ENCODE results near the gene ANXA4. TPM values are rescaled to one million over a fixed set of nuclear protein-coding genes. Genes with fewer than 3 reads are reported as not detected.
"Not testable (repeated sequence)": the region's sequence is repeated elsewhere in the genome, so short reads cannot be mapped to it uniquely, and the experiment has no call there.

The ANXA4 gene
- total RNA-seq, 1 donor from 2014 or later, result 250 TPM

- Mint-ChIP-seq H3K4me1 (ENCODE audit: low read depth) (peaks cover 49% of the 10 kb centered on the region), H3K36me3 (ENCODE audit: insufficient read depth) (peaks cover 27% of the 10 kb centered on the region), H3K4me3 (ENCODE audit: low read depth) (no peak overlapping the region), H3K27me3 (no peaks in the 10 kb centered on the region), H3K9me3 (ENCODE audit: low read depth) (no peaks in the 10 kb centered on the region), H3K27ac (peak overlapping the region; percentile 47)
- no peak for DNase-seq (ENCODE audit: low spot score, unreplicated experiment)
- TF ChIP-seq CTCF (IDR thresholded peaks at IDR 0.05; ENCODE audit: unreplicated experiment), result no peak
Observed at GRCh38 chr2:69753659-69754363, 11.9 kb downstream of the ANXA4 start.

- no peaks in the 10 kb centered on the region for H3K27me3 Mint-ChIP-seq
- peak overlapping the region; percentile 57 for H3K27ac Mint-ChIP-seq
- peaks cover 22% of the 10 kb centered on the region for H3K36me3 Mint-ChIP-seq (ENCODE audit: insufficient read depth)
- H3K9me3 Mint-ChIP-seq (ENCODE audit: low read depth), result no peaks in the 10 kb centered on the region
- no peak for TF ChIP-seq CTCF (IDR thresholded peaks at IDR 0.05; ENCODE audit: unreplicated experiment)
- H3K4me3 Mint-ChIP-seq (ENCODE audit: low read depth), result no peak overlapping the region
- DNase-seq (ENCODE audit: low spot score, unreplicated experiment), result no peak
- H3K4me1 Mint-ChIP-seq (ENCODE audit: low read depth), result peaks cover 44% of the 10 kb centered on the region
Observed at GRCh38 chr2:69754633-69755032, 12.7 kb downstream of the ANXA4 start.

GRCh38 chr2:69755862-69756467 is 14.0 kb downstream of the ANXA4 start:
- no peak for DNase-seq (ENCODE audit: low spot score, unreplicated experiment)
- no peaks in the 10 kb centered on the region for H3K9me3 Mint-ChIP-seq (ENCODE audit: low read depth)
- no peak overlapping the region for H3K4me3 Mint-ChIP-seq (ENCODE audit: low read depth)
- TF ChIP-seq CTCF (IDR thresholded peaks at IDR 0.05; ENCODE audit: unreplicated experiment), result no peak
- peak overlapping the region; percentile 83 for H3K27ac Mint-ChIP-seq
- H3K36me3 Mint-ChIP-seq (ENCODE audit: insufficient read depth), result peaks cover 22% of the 10 kb centered on the region
- no peaks in the 10 kb centered on the region for H3K27me3 Mint-ChIP-seq
- H3K4me1 Mint-ChIP-seq (ENCODE audit: low read depth), result peaks cover 42% of the 10 kb centered on the region

GRCh38 chr2:69762025-69762424 is 20.1 kb downstream of the ANXA4 start:
- TF ChIP-seq CTCF (IDR thresholded peaks at IDR 0.05; ENCODE audit: unreplicated experiment), result no peak
- H3K9me3 Mint-ChIP-seq (ENCODE audit: low read depth), result no peaks in the 10 kb centered on the region
- peaks cover 38% of the 10 kb centered on the region for H3K36me3 Mint-ChIP-seq (ENCODE audit: insufficient read depth)
- H3K27ac Mint-ChIP-seq, result peak overlapping the region; percentile 79
- H3K4me3 Mint-ChIP-seq (ENCODE audit: low read depth), result no peak overlapping the region
- DNase-seq (ENCODE audit: low spot score, unreplicated experiment), result no peak
- peaks cover 41% of the 10 kb centered on the region for H3K4me1 Mint-ChIP-seq (ENCODE audit: low read depth)
- no peaks in the 10 kb centered on the region for H3K27me3 Mint-ChIP-seq

GRCh38 chr2:69762513-69763494 is 20.9 kb downstream of the ANXA4 start:
- peaks cover 40% of the 10 kb centered on the region for H3K36me3 Mint-ChIP-seq (ENCODE audit: insufficient read depth)
- TF ChIP-seq CTCF (IDR thresholded peaks at IDR 0.05; ENCODE audit: unreplicated experiment), result no peak
- no peaks in the 10 kb centered on the region for H3K27me3 Mint-ChIP-seq
- DNase-seq (ENCODE audit: low spot score, unreplicated experiment), result no peak
- no peak overlapping the region for H3K4me3 Mint-ChIP-seq (ENCODE audit: low read depth)
- H3K4me1 Mint-ChIP-seq (ENCODE audit: low read depth), result peaks cover 47% of the 10 kb centered on the region
- H3K27ac Mint-ChIP-seq, result peak overlapping the region; percentile 90
- H3K9me3 Mint-ChIP-seq (ENCODE audit: low read depth), result no peaks in the 10 kb centered on the region

GRCh38 chr2:69763831-69764230 is 21.9 kb downstream of the ANXA4 start:
- not testable (repeated sequence) for DNase-seq (ENCODE audit: low spot score, unreplicated experiment); H3K27me3 Mint-ChIP-seq; H3K4me3 Mint-ChIP-seq (ENCODE audit: low read depth); H3K9me3 Mint-ChIP-seq (ENCODE audit: low read depth)
- peaks cover 35% of the 10 kb centered on the region for H3K36me3 Mint-ChIP-seq (ENCODE audit: insufficient read depth)
- peak overlapping the region; percentile 60 for H3K27ac Mint-ChIP-seq
- peaks cover 55% of the 10 kb centered on the region for H3K4me1 Mint-ChIP-seq (ENCODE audit: low read depth)
